HG03135 (cell line): Measurements from ENCODE around the gene SND1.
A peak's percentile ranks its signal among the peaks of the same experiment; 100 is the strongest.

ENCODE experiments used
- ATAC-seq: cut with Tn5 transposase; IDR thresholded peaks from one replicate; pipeline ENCODE4 v1.9.1; 2021; ENCODE audit warnings: mild to moderate bottlenecking, moderate library complexity; ENCODE audit not compliant: unreplicated experiment

The SND1 gene

GRCh38 chr7:128120116-128120515 is 468.1 kb downstream of the SND1 start:
- ATAC-seq, result no peak

- no peak for ATAC-seq
Observed at GRCh38 chr7:128120976-128121490, 469.0 kb downstream of the SND1 start.

GRCh38 chr7:128121711-128122530 is 469.9 kb downstream of the SND1 start:
- ATAC-seq, result no peak

- no peak for ATAC-seq
Observed at GRCh38 chr7:128122576-128123290, 470.7 kb downstream of the SND1 start.

GRCh38 chr7:128123291-128124037 is 471.5 kb downstream of the SND1 start:
- ATAC-seq, result no peak

- ATAC-seq, result no peak
Observed at GRCh38 chr7:128124786-128125185, 472.8 kb downstream of the SND1 start.

GRCh38 chr7:128125816-128126215 is 473.8 kb downstream of the SND1 start:
- no peak for ATAC-seq

- no peak for ATAC-seq
Observed at GRCh38 chr7:128128401-128128800, 476.4 kb downstream of the SND1 start.

GRCh38 chr7:128129224-128129864 is 477.4 kb downstream of the SND1 start:
- ATAC-seq, result no peak

- no peak for ATAC-seq
Observed at GRCh38 chr7:128131115-128131514, 479.1 kb downstream of the SND1 start.

GRCh38 chr7:128131731-128132130 is 479.7 kb downstream of the SND1 start:
- no peak for ATAC-seq

- ATAC-seq, result no peak
Observed at GRCh38 chr7:128132426-128133069, 480.6 kb downstream of the SND1 start.

GRCh38 chr7:128135159-128135514 is 483.1 kb downstream of the SND1 start:
- no peak for ATAC-seq

GRCh38 chr7:128135515-128136214 is 483.7 kb downstream of the SND1 start:
- ATAC-seq, result peak; percentile 91

GRCh38 chr7:128136215-128136597 is 484.2 kb downstream of the SND1 start:
- no peak for ATAC-seq

GRCh38 chr7:128137181-128137580 is 485.2 kb downstream of the SND1 start:
- no peak for ATAC-seq

GRCh38 chr7:128139406-128139805 is 487.4 kb downstream of the SND1 start:
- no peak for ATAC-seq

- no peak for ATAC-seq
Observed at GRCh38 chr7:128141683-128142195, 489.7 kb downstream of the SND1 start.
